HG02623 (cell line): Measurements from ENCODE around the gene SUSD6.

Source experiments
- ATAC-seq: cut with Tn5 transposase; IDR thresholded peaks from one replicate; pipeline ENCODE4 v1.9.1; 2021; ENCODE audit warnings: moderate library complexity; ENCODE audit not compliant: unreplicated experiment

The SUSD6 gene, protein sequence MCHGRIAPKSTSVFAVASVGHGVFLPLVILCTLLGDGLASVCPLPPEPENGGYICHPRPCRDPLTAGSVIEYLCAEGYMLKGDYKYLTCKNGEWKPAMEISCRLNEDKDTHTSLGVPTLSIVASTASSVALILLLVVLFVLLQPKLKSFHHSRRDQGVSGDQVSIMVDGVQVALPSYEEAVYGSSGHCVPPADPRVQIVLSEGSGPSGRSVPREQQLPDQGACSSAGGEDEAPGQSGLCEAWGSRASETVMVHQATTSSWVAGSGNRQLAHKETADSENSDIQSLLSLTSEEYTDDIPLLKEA

DNA sequence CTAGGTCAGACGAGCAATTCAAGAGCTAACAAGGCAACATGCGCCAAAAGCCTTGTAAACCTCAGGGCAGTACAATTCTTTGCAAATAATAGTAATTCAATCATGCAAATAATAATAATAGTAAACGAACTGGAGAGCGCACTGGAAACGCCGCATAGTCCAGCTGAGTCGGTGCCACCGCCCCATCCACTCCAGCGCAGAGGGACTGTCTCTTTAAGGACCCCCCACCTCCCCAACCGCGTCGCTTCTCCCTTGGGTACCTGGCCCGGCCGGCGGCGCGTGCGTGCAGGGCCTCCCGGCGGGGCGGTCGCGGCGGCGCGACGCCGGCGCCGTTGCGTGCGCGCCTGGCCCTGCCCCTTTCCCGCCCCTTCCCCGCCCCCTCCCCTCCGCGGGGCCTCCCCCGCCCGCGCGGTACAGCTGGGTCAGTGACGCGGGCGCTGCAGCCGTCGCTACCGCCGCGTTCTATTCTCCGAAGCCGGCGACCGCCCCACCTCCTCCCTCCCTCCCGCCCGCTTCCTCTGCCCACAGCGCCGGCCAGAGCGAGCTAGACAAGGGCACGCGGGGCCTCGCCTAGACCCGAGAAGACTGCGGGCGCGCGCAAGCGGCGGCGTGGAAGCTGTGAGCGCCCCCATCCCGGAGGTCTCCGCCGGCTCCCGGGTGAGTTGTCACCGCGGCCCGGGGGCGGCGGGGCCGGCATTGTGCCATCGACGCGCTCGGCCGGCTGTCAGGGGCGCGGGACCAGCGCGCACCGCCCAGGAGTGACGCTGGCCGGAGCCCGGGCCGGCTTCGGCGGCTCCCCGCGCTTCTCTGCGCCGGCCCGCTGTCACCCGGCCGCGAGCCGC lies at the start of gene SUSD6:
TSS of gene SUSD6 (plus strand) at position 425 of the 842 bp plus-strand sequence. CDS start 46,997 bp downstream, outside the sequence.
- peak; percentile 59 for ATAC-seq

DNA sequence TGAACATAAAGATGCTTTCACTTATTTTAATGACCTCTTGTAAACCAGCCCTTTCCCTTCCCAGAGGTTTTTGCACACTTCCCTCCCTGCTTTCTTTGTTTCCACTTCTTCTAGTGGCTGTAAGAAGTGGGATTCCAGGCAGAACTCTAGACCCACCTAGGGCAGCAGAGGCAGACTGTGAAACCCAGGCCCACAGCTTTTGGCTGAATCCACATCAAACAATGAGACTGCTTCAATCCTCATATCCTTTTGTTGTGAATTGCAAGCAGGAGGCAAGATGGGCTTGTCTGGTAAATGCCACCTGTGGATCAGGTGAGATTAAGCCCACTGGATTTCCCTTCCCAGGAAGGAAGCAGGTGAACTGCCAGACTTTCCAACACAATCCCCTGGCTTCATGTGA lies 49.5 kb upstream of the SUSD6 start:
- no peak for ATAC-seq

DNA sequence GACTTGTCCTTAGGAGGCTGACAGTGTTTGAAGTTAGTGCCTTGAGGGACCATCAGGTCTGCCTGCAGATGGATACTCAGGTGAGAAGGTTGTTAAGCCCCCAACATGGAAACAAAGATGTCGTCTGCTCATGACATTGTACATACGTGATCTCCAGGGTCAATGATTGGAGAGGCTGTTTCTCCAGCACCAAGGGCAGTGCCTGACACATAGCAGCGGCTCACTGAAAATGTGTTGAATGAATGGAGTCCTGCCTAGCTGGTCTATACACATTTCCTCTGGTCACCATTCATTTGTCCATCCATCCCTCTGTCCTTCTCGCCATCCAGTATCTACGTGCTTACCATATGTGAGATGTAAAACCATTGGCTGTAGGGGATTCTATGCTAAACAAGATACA lies 43.8 kb upstream of the SUSD6 start:
- ATAC-seq, result no peak

DNA sequence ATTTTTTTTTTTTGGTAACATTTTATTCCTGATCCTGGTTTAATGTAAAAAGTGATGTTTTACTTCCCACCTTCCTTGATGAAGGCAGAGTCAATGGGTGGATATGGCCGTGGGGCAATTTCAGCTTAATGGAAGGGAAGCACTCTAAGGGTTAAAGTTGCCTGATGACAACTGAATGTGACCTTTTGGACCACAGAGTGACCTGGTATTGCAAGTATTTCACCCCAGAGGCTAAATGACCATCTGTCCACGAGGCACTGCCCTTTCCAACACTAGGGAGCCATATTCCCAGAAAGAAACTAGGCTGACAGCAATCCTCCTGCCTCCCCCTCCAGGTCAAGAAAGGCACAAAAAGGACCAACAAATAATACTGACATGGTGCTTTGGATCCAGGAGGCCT lies 41.5 kb upstream of the SUSD6 start:
- ATAC-seq, result no peak

DNA sequence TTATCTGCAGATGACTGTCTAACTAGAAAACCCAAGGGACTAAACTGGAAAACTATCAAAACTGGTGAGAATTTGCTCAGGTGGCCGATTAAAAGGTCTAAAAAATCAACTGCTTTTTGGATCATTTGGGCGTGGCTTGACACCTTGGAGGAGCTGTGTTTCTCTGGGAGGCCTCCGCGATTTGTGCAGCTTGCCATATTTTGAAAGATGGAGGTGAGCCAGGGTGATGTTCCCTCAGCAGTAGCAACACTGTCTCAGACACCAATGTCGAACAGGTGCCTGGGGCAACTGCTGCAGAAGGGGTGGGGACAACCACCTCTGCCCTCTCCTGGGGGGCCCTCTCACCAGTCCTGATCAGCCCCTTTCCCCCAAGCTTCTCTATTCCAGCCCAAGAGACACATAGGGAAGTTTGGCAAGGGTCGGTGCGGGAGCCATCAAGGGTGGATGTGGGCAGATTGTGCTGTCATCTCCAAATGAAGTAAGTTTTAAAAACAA lies 40.5 kb upstream of the SUSD6 start:
- no peak for ATAC-seq

DNA sequence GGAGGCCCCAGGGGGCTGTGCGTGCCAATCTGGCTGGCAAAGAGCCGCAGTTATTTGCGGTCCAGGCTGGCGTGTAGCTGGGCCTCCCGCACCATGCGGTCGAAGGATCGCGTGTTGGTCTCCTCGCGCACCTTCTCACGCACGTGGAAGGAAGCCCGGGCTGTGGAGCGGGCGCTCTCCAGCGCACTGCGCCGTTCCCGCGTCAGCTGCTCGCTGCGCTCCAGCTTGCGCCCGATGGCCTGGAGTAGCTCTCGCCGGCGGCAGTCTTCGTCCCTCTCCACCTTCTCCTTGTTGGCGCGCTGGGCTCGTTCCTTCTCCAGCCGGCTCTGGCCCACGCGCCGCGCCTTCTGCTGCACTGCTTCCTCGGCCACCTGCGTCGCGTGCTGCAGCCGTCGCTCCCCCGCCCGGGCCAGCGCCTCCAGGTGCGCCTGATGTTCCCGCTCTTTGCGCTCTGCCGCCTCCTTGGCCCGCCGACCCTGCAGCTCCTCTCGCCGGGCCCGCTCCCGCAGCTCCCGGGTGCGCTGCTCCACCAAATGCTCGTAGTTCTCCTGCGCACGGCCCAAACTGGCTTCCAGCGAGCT lies 39.9 kb upstream of the SUSD6 start:
- no peak for ATAC-seq

DNA sequence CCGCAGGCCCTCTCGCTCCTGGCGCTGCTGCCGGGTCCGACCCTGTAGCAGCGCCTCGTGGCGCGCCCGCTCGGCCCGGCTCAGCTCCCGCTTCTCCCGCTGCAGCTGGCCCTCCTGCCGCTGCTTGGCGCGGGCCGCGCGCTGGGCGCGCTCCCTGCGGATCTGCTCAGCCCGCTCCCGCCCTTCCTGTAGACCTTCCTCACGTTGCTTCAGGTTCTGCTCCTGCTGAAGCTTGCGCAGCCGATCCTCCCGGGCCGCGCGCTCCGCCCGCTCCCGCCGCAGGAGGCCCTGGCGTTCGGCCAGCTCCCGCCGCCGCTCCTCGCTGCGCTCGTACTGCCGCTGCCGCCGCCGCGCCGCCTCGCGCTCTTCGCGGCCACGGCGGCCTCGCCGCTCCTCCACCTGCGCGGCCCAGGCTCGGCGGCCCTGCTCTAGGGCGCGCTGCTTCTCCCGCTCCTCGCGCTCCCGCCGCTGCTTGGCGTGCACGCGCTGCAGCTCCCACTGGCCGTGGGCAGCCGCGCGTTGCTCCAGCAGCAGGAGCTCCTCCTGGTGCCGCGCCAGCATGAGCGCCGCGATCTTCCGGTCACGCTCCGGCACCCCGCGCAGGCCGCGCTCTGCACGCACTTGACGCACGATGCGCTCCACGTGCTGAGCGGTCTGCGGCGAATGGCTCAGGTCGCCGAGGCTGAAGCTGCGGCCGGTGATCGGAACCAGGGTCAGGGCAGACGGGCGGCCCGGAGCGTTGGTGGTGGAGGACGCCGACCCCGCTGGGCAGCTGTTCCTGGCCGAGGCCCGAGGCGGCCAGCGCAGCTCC lies 39.2 kb upstream of the SUSD6 start:
- no peak for ATAC-seq

DNA sequence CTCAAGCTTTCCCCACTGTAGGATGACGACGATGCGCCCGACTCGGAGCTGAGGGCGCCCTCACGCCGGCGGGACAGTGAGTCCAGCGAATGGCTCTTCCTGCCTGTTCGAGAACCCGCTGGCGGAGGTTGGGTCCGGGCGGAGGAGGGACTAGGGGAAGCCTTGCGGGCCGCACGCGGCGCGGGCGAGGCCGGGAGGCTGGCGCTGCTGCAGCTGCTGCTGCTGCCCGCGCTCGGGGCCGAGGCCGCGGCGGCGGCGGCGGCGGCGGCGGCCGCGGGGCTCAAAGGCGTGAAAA lies 38.6 kb upstream of the SUSD6 start:
- no peak for ATAC-seq

DNA sequence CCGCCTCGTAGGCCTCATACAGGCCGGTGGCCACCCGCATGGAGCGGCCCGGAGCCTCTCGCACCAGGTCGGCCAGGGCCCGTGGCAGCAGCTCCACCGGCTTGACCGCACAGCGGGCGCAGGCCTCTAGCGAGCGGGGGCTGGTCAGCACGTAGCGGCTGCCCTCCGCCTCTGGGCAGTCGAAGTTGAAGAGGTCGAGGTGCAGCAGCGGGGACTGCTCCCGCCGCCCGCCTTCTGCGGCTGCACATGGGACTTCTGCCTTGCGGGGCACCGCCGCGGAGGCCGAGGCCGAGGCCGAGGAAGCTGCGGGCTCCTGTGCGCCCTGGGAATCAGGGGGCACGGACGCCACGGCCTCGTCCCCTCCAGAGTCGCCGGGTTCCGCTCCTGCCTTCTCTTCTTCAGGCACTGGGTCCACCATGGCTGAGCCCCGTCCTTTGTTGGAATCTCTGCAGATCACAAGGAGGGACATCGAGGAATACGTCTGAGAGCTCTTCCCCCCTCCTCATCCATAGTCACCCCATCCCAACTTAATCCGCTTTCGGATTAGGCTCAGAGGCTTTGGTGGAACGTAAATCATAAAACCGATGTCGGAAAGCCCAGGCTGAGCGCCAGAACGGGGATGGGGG lies 38.1 kb upstream of the SUSD6 start:
- ATAC-seq, result no peak

DNA sequence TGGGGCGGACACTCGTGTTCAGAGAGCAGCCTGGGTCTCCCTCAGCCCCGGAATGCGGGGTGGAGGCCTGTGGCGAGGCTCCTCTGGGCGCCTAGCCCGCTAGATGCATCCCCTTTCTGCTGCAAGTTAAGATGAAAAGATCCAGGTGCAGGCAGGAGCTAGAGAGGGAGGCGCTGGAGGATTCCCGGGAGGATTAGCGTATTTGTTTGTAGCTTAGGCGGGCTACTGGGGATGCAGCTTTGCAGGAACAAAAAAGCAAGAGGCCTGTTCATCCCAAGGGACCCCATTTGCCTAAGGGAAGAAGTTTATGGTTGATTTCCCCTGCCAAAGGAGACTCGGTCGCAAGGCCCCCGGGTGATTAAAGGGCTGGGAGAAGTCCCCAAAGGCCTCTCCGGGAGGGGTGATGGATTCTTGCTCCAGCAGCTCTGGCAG lies 37.5 kb upstream of the SUSD6 start:
- no peak for ATAC-seq

DNA sequence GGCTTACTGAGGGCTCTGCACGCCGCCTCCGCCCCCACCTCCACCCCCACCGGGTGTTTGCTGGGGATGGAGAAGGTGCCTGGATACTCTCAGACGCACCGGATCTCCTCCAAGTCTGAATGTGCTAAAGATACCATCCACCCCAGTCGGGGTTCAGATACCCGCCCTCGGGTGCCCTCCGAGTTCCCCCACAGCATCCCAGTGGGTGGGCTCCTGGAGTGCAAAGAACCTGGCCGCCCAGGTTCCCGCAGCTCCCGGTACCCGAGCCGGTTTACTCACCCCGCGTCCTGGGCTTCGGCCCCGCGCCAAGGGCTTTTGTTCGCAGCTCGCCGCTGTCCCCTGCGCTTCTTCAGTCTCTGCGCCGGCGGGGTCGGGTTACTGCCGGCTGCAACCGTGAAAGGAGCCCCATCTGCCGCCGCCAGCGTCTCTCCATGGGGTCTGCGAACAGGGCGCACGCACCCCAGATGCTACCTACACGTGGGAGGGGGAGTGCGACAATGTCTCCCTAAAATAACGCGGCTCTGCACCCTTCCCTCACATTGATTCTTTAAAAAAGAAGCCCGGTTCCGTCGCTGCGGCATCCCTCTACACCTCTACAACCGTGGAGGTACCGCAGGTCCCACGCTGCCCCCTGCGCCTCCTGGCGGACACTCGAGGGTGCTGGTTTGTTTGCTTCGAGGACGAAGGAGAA lies 37.0 kb upstream of the SUSD6 start, which contains the start of gene CCDC177:
TSS of gene CCDC177 (minus strand) at position 609 of the 691 bp plus-strand sequence. CDS start 1,249 bp downstream, outside the sequence.
- no peak for ATAC-seq

DNA sequence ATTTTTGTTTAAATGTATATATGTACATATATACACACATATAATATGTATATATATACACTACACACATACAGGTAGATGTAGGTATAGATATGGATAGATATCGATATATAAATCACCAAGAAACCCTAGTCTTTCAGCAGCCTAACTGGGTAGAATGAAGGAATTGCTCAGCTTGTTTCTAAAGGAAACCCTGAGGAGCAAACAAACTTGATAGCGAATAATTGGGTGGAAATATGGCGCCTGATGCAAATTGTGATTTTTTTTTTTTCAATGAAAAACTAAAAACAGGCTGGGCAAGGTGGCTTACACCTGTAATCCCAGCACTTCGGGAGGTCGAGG lies 36.5 kb upstream of the SUSD6 start:
- no peak for ATAC-seq

DNA sequence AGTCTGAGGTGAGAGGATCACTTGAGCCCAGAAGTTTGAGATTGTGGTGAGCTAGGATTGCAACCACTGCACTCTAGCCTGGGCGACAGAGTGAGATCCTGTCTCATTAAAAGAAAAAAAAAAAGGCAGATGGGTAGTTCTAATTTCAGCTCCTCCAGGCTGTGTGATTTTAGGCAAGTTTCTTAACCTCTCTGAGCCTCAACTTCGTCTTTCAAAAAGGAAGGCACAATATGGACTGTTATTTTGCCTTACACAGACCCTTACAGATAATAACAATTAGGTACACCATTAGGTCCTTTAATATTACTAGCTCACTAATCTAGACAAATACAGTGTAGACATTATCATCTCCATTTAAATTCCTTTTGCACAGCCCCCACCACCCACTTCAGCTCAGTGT lies 31.9 kb upstream of the SUSD6 start:
- no peak for ATAC-seq

DNA sequence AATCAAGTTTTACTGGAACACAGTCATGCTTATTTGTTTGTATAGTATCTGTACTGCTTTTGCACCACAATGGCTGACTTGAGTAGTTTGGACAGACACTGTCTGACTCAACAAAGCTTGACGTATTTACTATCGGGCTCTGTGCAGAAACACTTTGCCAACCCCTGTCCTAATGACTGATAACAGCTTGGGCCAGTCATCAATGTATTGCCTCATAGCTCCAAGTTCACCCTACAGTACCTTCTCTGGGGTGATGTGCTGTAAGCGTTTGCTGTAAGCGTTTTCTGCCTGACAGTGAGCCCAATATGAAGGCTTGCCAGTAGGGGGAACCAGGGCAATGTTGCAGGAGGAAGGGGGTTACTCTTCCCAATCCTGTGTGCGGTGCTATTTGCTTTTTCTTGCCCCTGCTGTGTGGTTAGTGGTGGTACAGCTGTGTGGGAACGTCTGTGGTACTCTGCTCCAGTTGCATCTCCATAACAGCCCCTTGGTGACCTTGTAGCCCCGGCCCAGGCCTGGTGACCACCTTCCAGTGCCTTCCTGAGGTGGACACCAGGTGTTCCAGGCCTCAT lies 31.3 kb upstream of the SUSD6 start:
- no peak for ATAC-seq

DNA sequence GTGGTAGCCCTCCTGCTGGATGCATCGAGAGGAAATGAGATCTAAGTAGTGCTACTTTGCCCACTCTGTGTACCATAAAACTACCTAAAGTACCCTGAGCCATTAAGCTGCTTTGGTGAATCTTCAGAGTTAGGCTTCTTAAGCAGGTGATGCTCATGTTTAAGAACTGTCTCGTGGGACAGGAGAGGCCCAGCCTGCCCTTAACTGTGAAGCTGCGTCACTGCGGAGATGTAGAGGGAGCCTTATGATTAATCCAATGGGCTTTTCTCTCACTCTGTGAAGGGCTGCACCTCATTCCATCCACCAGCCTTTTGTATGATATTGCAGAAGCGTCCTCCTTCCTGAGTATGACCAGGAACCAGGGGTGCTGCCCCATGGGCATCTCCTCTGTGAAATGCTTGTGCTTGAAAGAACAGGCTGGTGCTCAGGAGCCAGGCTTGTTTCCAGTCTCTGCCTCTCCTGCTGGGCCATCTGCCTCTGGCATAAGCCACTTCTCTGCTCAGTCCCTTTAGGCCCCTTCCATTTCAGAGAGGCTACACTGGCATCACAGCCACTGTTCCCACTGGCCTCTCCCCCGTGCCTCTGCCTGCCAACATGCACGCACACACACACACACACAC lies 30.0 kb upstream of the SUSD6 start:
- no peak for ATAC-seq

DNA sequence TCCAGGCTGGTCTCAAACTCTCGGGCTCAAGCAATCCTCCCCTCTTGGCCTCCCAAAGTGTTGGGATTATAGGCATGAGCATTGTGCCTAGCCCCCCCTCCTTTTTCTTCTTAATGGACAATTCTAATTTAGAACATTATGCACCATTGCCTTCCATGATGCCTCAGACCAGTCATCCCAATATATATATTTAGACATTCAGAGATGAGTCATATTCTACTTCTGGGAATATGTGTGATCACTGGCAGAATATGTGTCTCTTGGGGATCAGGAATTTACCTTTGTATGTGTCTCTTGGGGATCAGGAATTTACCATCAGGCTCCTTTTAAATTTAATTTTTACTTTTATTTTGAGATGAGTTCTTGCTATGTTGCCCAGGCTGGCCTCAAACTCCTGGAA lies 29.2 kb upstream of the SUSD6 start:
- ATAC-seq, result no peak

DNA sequence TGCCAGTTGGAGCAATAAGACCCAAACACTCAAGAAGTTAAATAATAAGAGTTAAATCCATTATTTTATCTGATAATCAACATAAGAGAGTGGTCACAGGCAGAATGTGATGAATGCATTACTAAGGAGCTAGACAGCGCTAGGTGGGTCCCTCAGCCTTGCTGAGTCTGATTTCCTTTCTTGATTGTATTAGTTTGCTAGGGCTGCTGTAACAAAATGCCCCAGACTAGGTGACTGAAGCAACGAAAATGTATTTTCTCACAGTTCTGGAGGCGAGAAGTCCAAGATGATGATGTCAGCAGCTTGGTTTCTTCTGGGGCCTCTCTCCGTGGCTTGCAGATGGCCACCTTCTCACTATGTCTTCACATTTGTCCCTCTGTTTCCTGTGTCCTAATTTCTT lies 28.6 kb upstream of the SUSD6 start:
- no peak for ATAC-seq

DNA sequence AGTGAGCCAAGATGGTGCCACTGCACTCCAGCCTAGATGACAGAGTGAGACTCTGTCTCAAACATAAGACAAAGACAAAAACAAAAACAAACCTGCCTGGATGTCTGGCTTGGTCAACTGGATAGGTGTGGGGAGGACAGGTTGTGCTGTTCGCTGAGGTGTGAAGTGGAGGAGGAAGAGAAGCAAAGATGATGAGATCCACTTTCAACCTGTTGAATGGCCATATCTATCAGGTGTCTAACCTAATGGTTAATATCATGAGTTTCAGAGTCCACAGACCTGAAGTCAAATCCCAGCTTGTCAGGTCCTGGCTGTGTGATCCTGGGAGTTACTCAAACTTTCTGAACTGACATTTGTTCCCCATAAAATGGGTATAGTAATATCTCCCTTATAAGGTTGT lies 27.0 kb upstream of the SUSD6 start:
- ATAC-seq, result no peak

DNA sequence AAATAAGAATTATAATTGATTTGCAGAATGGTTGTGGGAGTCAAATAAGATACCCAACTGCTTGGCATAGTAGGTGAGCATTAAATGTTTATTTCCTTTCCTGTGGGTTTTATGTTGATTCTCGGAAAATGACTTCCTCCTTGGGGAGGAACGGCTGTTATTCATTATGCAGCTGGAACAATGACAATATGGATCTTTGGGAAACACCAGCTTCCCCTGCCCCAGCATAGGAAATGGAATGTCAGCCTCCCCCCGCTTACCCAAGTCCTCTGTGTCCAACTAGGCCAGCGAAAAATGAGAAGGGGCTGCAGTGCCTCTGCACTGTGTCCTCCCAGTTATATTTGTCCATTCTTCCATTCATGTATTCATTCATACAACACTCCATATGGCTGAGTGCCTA lies 25.0 kb upstream of the SUSD6 start:
- no peak for ATAC-seq
